Measurements from ENCODE around the gene SLC22A1. TPM values are rescaled to one million over a fixed set of nuclear protein-coding genes. Genes with fewer than 3 reads are reported as not detected.
A peak's percentile ranks its signal among the peaks of the same experiment; 100 is the strongest.
"Not testable (repeated sequence)": the region's sequence is repeated elsewhere in the genome, so short reads cannot be mapped to it uniquely, and the experiment has no call there.

SLC22A1 gene
- total RNA-seq, 2 experiments from 2014 or later = 0.14 to 0.99 TPM

- POLR2A ChIA-PET = no interaction called here
- Mint-ChIP-seq H3K27me3 (no peaks in the 10 kb centered on the region), H3K4me3 (no peak overlapping the region), H3K27ac (no peak overlapping the region), H3K9me3 (no peaks in the 10 kb centered on the region), H3K4me1 (ENCODE audit: low read depth) (peaks cover 20% of the 10 kb centered on the region), H3K36me3 (no peaks in the 10 kb centered on the region)
- DNase-seq = no peak
- CTCF ChIA-PET = interaction anchor here (7.4 kb wide), 1 partner anchor 320 kb away, joined by 93 read pairs; no protein-coding TSS in a partner anchor
- intact Hi-C loops (cut with micrococcal nuclease) = no loop called here
These were observed 14.5 kb downstream of the SLC22A1 start for GRCh38 chr6:160135907-160136655.

GRCh38 chr6:160137130-160137988, 15.7 kb downstream of the SLC22A1 start:
- Mint-ChIP-seq H3K36me3 (no peaks in the 10 kb centered on the region), H3K27ac (no peak overlapping the region), H3K9me3 (no peaks in the 10 kb centered on the region), H3K4me3 (no peak overlapping the region), H3K27me3 (no peaks in the 10 kb centered on the region), H3K4me1 (ENCODE audit: low read depth) (peaks cover 20% of the 10 kb centered on the region)
- intact Hi-C loops (cut with micrococcal nuclease) = no loop called here
- no peak for DNase-seq
- ChIA-PET POLR2A (interaction anchor here (0.6 kb wide), 1 partner anchor 464 kb away, joined by 3 read pairs; no protein-coding TSS in a partner anchor), CTCF (interaction anchor here (0.9 to 7.4 kb wide), 15 partner anchors 8 to 396 kb away, joined by 3 to 93 read pairs (median 4); no protein-coding TSS in a partner anchor)

- peaks cover 19% of the 10 kb centered on the region for H3K4me1 Mint-ChIP-seq (ENCODE audit: low read depth)
- intact Hi-C loops (cut with micrococcal nuclease) = loop anchor here (1.0 to 2.0 kb wide), 3 partner anchors 88 to 385 kb away; no protein-coding TSS in a partner anchor
- H3K9me3 Mint-ChIP-seq = no peaks in the 10 kb centered on the region
- peak; percentile 79 for DNase-seq
- H3K4me3 Mint-ChIP-seq = no peak overlapping the region
- POLR2A ChIA-PET = interaction anchor here (0.6 kb wide), 1 partner anchor 463 kb away, joined by 3 read pairs; no protein-coding TSS in a partner anchor
- no peaks in the 10 kb centered on the region for H3K27me3 Mint-ChIP-seq
- no peaks in the 10 kb centered on the region for H3K36me3 Mint-ChIP-seq
- H3K27ac Mint-ChIP-seq = no peak overlapping the region
- CTCF ChIA-PET = interaction anchor here (0.6 to 7.4 kb wide), 19 partner anchors 9 to 396 kb away, joined by 3 to 93 read pairs (median 3); no protein-coding TSS in a partner anchor
These were observed 16.6 kb downstream of the SLC22A1 start for GRCh38 chr6:160137989-160138835.

DNA sequence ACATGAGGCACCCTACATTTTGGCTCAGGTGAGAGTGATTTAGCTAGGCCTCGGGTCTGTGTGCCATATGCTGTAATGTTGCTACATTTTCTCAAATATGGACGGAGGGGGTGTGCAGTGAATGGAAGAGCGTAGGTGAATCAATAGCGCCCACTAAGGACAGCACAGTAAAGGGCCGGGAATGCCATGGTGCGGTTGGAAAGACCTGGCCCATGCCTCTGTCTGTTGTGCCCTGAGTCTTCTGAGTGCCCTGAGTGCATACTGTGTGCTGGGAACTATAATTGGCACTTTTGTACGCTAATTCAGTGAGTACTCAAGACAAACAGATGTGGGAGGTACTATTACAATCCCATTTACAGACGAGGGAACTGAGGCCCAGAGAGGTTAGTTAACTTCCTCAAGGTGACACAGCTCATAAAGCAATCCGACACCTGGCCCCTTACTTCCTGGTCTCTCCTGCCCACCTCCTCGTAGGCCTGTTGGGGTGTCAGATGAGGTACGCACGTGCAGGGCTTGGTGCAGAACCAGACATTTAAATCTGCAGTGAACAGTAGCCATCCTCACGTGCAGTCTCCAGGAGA, 17.3 kb downstream of the SLC22A1 start:
- intact Hi-C loops (cut with micrococcal nuclease) = loop anchor here (1.0 to 2.0 kb wide), 3 partner anchors 87 to 384 kb away; no protein-coding TSS in a partner anchor
- Mint-ChIP-seq H3K4me1 (ENCODE audit: low read depth) (peaks cover 18% of the 10 kb centered on the region), H3K9me3 (no peaks in the 10 kb centered on the region), H3K27me3 (no peaks in the 10 kb centered on the region), H3K27ac (no peak overlapping the region), H3K36me3 (no peaks in the 10 kb centered on the region), H3K4me3 (no peak overlapping the region)
- POLR2A ChIA-PET = no interaction called here
- DNase-seq = no peak
- CTCF ChIA-PET = interaction anchor here (0.6 to 7.4 kb wide), 17 partner anchors 8 to 395 kb away, joined by 3 to 93 read pairs (median 4); no protein-coding TSS in a partner anchor

DNA sequence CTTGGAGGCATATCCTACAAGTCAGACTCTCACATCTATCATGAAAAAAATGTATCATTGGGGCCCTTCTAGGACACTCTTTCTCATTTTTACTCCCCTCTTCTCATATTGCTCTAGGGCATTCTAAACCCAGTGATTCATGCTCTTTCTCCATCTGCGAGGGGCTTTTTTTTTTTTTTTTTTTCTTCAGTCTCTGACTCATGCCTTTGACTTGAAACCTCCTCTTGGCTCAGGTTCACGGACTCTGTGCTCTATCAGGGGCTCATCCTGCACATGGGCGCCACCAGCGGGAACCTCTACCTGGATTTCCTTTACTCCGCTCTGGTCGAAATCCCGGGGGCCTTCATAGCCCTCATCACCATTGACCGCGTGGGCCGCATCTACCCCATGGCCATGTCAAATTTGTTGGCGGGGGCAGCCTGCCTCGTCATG, 17.8 kb downstream of the SLC22A1 start:
- Mint-ChIP-seq H3K9me3 (peaks cover 2% of the 10 kb centered on the region), H3K4me3 (no peak overlapping the region), H3K4me1 (ENCODE audit: low read depth) (peaks cover 18% of the 10 kb centered on the region), H3K36me3 (peaks cover 3% of the 10 kb centered on the region), H3K27me3 (no peaks in the 10 kb centered on the region), H3K27ac (no peak overlapping the region)
- POLR2A ChIA-PET = no interaction called here
- no peak for DNase-seq
- intact Hi-C loops (cut with micrococcal nuclease) = loop anchor here (2.0 kb wide), 1 partner anchor 383 kb away; no protein-coding TSS in a partner anchor
- CTCF ChIA-PET = interaction anchor here (2.3 to 7.4 kb wide), 2 partner anchors 317 to 394 kb away, joined by 26 to 93 read pairs; no protein-coding TSS in a partner anchor

DNA sequence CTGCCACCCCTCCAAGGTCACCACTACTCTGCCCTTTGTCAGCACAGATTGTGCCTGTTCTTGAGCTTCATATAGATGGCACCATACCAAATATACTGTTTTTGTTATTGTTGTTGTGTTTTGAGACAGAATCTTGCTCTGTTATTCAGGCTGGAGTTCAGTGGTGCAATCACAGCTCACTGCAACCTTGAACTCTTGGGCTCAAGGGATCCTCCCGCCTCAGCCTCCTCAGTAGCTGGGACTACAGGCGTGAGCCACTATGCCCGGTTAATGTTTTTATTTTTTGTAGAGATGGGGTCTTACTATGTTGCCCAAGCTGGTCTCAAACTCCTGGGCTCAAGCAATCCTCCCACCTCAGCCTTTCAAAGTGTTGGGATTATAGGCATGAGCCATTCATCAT, 18.9 kb downstream of the SLC22A1 start:
- intact Hi-C loops (cut with micrococcal nuclease); POLR2A ChIA-PET; H3K36me3 Mint-ChIP-seq; DNase-seq; H3K4me3 Mint-ChIP-seq; H3K27me3 Mint-ChIP-seq; H3K27ac Mint-ChIP-seq; H3K9me3 Mint-ChIP-seq: not testable (repeated sequence)
- peaks cover 18% of the 10 kb centered on the region for H3K4me1 Mint-ChIP-seq (ENCODE audit: low read depth)
- CTCF ChIA-PET = interaction anchor here (7.4 kb wide), 1 partner anchor 315 kb away, joined by 93 read pairs; no protein-coding TSS in a partner anchor

- intact Hi-C loops (cut with micrococcal nuclease) = no loop called here
- CTCF ChIA-PET = interaction anchor here (7.4 kb wide), 1 partner anchor 315 kb away, joined by 93 read pairs; no protein-coding TSS in a partner anchor
- DNase-seq = no peak
- Mint-ChIP-seq H3K27me3 (no peaks in the 10 kb centered on the region), H3K27ac (no peak overlapping the region), H3K36me3 (peaks cover 4% of the 10 kb centered on the region), H3K4me3 (no peak overlapping the region), H3K9me3 (peaks cover 2% of the 10 kb centered on the region), H3K4me1 (ENCODE audit: low read depth) (peaks cover 18% of the 10 kb centered on the region)
- POLR2A ChIA-PET = no interaction called here
These were observed 19.5 kb downstream of the SLC22A1 start for GRCh38 chr6:160141001-160141726.

GRCh38 chr6:160142115-160142715, 20.6 kb downstream of the SLC22A1 start:
- Mint-ChIP-seq H3K9me3 (peaks cover 2% of the 10 kb centered on the region), H3K4me3 (no peak overlapping the region), H3K27me3 (no peaks in the 10 kb centered on the region), H3K36me3 (peaks cover 4% of the 10 kb centered on the region), H3K4me1 (ENCODE audit: low read depth) (peaks cover 18% of the 10 kb centered on the region), H3K27ac (no peak overlapping the region)
- CTCF ChIA-PET = interaction anchor here (7.4 kb wide), 1 partner anchor 314 kb away, joined by 93 read pairs; no protein-coding TSS in a partner anchor
- POLR2A ChIA-PET = interaction anchor here (1.1 kb wide), 1 partner anchor 12 kb away, joined by 3 read pairs; no protein-coding TSS in a partner anchor
- DNase-seq = no peak
- intact Hi-C loops (cut with micrococcal nuclease) = no loop called here

GRCh38 chr6:160146454-160147145, 25.0 kb downstream of the SLC22A1 start:
- no peak overlapping the region for H3K27ac Mint-ChIP-seq
- H3K4me1 Mint-ChIP-seq (ENCODE audit: low read depth) = no peaks in the 10 kb centered on the region
- peaks cover 6% of the 10 kb centered on the region for H3K36me3 Mint-ChIP-seq
- intact Hi-C loops (cut with micrococcal nuclease) = no loop called here
- no peaks in the 10 kb centered on the region for H3K27me3 Mint-ChIP-seq
- peaks cover 2% of the 10 kb centered on the region for H3K9me3 Mint-ChIP-seq
- ChIA-PET POLR2A (no interaction called here), CTCF (interaction anchor here (1.0 to 1.2 kb wide), 3 partner anchors 9 to 309 kb away, joined by 3 to 5 read pairs (median 3); no protein-coding TSS in a partner anchor)
- DNase-seq = no peak
- no peak overlapping the region for H3K4me3 Mint-ChIP-seq

- Mint-ChIP-seq H3K36me3 (peaks cover 6% of the 10 kb centered on the region), H3K27me3 (no peaks in the 10 kb centered on the region), H3K27ac (no peak overlapping the region), H3K4me3 (no peak overlapping the region), H3K9me3 (peaks cover 2% of the 10 kb centered on the region), H3K4me1 (ENCODE audit: low read depth) (no peaks in the 10 kb centered on the region)
- no peak for DNase-seq
- POLR2A ChIA-PET = no interaction called here
- CTCF ChIA-PET = interaction anchor here (1.0 to 1.2 kb wide), 2 partner anchors 9 kb away, joined by 3 to 5 read pairs; no protein-coding TSS in a partner anchor
- intact Hi-C loops (cut with micrococcal nuclease) = no loop called here
These were observed 25.5 kb downstream of the SLC22A1 start for GRCh38 chr6:160147146-160147536.
